Activated CD4-positive, alpha-beta T cell treated with anti-CD3 and anti-CD28 coated beads, Interleukin-2, amount 10 ng/mL, durations not matched to agents 24 days and 14 days (primary cell): ENCODE measurements around the gene SPN. TPM values are rescaled to one million over a fixed set of nuclear protein-coding genes. Genes with fewer than 3 reads are reported as not detected.

Experiments used
- DNase-seq: peaks from one replicate; pipeline ENCODE4 v3.0.0; 2022
- H3K27ac Mint-ChIP-seq: one replicate; pipeline ENCODE4 v1.8.0; 2022; ENCODE audit warnings: mild to moderate bottlenecking, mixed read lengths
- H3K27me3 Mint-ChIP-seq: one replicate; pipeline ENCODE4 v1.8.0; 2022; ENCODE audit warnings: mixed read lengths
- H3K36me3 Mint-ChIP-seq: one replicate; pipeline ENCODE4 v1.8.0; 2022; ENCODE audit warnings: low read depth, mild to moderate bottlenecking, mixed read lengths
- H3K4me1 Mint-ChIP-seq: one replicate; pipeline ENCODE4 v1.8.0; 2021; ENCODE audit warnings: mixed read lengths
- H3K4me3 Mint-ChIP-seq: one replicate; pipeline ENCODE4 v1.8.0; 2022; ENCODE audit warnings: mild to moderate bottlenecking, moderate library complexity, mixed read lengths
- H3K9me3 Mint-ChIP-seq: one replicate; pipeline ENCODE4 v1.8.0; 2021; ENCODE audit warnings: mixed read lengths
- intact Hi-C: fragments of 100-400 bp; cut with micrococcal nuclease; formaldehyde crosslinking; loops from one replicate; pipeline ENCODE4 v1.15.1; 2023
- total RNA-seq: library from RNA; stranded (reverse); gene quantifications from 2 replicates; pipeline ENCODE4 v1.2.3, GENCODE V29; 2022

Gene SPN
- total RNA-seq, 1 donor from 2014 or later: 165 TPM

DNA sequence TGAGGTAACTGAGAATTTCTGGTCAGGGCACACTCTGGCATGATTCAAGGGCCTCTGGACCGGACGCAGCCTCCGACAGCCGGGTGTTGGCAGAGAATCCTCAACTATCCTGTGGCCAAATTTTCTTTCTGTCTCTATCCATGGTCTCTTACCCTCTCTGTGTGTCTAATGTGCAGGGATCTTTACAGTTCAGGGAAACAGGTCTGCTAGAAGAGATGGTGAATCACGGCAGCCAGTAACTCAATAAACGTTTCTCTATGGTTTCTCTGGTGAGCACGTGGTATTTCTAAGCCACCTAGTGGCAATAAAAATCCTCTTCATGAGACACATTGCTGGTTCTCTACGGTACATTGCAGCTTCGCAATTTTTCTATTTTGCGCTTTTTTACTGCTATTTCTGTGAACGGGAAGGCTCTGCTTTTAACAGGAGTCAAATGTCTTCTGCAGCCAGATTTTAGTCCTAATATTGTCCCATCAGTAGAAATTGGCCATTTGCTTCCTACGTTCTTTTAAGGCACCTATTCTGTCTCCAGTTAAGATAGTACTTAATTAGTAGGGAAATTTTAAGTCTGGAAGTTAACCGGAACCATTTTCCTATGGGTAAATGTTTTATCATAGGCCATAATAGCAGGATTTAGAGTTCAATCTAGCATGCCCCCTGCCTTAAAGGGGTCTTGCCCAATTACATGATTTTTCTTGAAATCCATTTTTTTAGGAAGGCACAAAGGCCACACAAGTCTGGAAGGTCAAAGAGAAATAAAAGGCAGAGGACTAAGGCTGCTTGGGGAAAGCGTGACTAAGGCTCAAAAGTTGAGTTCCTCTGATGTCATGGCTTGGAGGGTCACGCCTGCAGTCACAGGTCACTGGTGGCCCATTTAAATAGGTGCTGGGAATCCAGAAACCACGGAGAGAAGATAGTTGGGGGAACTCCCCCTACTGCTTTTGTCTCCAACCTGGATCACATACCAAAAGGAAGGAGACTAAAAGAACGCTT, 47.5 kb downstream of the SPN start:
- no peaks in the 10 kb centered on the region for H3K36me3 Mint-ChIP-seq
- peaks cover 16% of the 10 kb centered on the region for H3K27me3 Mint-ChIP-seq
- peaks cover 10% of the 10 kb centered on the region for H3K4me1 Mint-ChIP-seq
- no peak overlapping the region for H3K27ac Mint-ChIP-seq
- no peak overlapping the region for H3K4me3 Mint-ChIP-seq
- peak; percentile 86 for DNase-seq
- H3K9me3 Mint-ChIP-seq: no peaks in the 10 kb centered on the region
- intact Hi-C loops: loop anchor here (1.0 kb wide), 1 partner anchor 8 kb away; no protein-coding TSS in a partner anchor

DNA sequence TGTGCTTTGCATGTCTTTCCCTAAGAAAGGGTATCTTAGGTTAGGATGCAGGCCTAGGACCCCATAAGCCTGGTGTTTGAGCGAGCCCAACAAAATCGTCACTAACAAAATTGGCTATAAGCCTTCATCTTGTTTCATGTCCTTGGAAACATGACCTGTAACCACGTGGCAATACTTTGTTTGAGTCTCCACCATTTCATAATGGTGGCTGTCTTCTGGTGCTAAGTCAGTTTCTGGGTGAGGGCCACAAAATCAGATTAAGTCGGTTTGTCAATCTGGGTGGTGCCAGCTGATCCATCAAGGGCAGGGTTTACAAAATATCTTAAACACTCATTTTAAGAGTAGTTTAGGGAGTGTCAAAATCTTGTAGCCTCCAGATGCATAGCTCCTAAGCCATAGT, 49.8 kb downstream of the SPN start:
- Mint-ChIP-seq H3K9me3 (no peaks in the 10 kb centered on the region), H3K27me3 (peaks cover 19% of the 10 kb centered on the region), H3K4me1 (peaks cover 10% of the 10 kb centered on the region), H3K36me3 (no peaks in the 10 kb centered on the region), H3K4me3 (no peak overlapping the region), H3K27ac (no peak overlapping the region)
- DNase-seq: no peak
- intact Hi-C loops: no loop called here

DNA sequence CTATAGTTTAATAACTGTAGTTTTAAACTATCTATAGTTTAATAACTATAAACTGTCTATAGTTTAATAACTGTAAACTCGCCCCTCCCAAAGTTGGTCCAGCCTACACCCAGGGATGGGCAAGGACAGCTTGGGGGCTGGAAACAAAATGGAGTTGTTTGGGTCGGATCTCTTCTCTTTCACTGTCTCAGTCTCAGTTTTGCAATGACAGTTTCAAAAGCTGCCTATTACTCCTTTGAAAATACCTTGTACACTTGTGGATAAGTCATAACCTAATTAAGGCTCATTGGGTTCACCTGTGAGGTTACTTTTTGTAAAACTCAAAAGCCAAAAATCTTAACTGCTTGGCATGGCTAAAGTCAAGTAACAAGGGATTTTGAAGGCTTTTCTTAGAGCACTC, 51.3 kb downstream of the SPN start:
- no peak for DNase-seq
- intact Hi-C loops: no loop called here
- peaks cover 12% of the 10 kb centered on the region for H3K4me1 Mint-ChIP-seq
- H3K27me3 Mint-ChIP-seq: peaks cover 17% of the 10 kb centered on the region
- H3K27ac Mint-ChIP-seq: no peak overlapping the region
- no peak overlapping the region for H3K4me3 Mint-ChIP-seq
- H3K9me3 Mint-ChIP-seq: no peaks in the 10 kb centered on the region
- no peaks in the 10 kb centered on the region for H3K36me3 Mint-ChIP-seq

DNA sequence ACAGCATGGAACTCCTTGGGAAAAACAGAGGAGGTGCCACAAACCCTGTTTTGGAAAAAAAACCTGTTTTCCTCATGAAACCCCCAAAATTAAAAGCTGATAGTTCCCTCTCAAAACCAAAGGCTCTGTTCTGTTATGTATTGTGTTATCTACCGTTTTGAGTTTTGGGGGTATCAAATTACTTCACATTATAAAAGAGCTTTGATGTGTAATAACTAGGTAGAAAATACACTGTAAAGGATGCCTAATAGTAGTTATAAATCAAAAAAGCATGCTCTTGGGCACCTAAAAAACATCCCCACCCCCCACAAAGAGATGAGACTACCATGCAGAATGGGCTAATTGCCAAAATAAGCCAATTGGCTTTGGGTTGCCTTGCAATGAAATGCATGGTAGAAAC, 51.9 kb downstream of the SPN start:
- H3K9me3 Mint-ChIP-seq: no peaks in the 10 kb centered on the region
- peaks cover 14% of the 10 kb centered on the region for H3K27me3 Mint-ChIP-seq
- intact Hi-C loops: no loop called here
- H3K4me1 Mint-ChIP-seq: peaks cover 8% of the 10 kb centered on the region
- H3K36me3 Mint-ChIP-seq: no peaks in the 10 kb centered on the region
- no peak overlapping the region for H3K4me3 Mint-ChIP-seq
- DNase-seq: no peak
- no peak overlapping the region for H3K27ac Mint-ChIP-seq

DNA sequence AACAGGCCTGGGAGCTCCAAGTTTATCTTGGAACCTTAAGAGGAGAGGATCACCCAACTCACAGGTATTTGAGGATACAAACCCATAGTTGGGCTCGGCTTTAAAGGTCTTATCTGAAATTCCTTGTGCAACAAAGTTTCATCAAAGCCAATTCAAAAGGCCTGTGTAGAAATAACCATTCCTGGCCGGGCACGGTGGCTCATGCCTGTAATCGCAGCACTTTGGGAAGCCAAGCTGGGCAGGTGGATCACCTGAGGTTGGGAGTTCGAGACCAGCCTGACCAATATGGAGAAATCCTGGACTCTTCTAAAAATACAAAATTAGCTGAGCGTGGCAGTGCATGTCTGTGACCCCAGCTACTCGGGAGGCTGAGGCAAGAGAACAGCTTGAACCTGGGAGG, 54.1 kb downstream of the SPN start:
- Mint-ChIP-seq H3K36me3 (no peaks in the 10 kb centered on the region), H3K4me1 (peaks cover 13% of the 10 kb centered on the region), H3K4me3 (no peak overlapping the region), H3K27me3 (peaks cover 14% of the 10 kb centered on the region), H3K9me3 (no peaks in the 10 kb centered on the region), H3K27ac (no peak overlapping the region)
- no peak for DNase-seq
- intact Hi-C loops: no loop called here

DNA sequence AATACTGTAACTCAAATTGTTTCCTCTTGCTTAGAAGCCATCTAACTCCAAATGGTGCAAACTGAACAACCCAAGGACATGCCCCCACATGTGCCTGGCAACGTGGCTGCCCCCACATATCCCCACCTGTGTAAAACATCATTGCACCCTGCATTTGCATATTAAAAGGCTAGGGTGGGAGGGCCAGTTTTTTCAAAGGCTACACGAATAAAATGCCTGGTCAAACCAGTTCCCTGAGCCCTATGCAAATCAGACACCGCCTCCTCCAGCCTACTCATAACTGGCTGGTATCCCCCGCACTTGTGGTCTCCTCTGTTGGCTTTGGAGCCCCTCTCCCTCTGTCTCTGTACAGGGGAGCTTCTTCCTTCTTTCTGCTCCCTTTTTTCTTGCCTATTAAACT, 56.0 kb downstream of the SPN start:
- intact Hi-C loops: no loop called here
- H3K27me3 Mint-ChIP-seq: peaks cover 14% of the 10 kb centered on the region
- no peak for DNase-seq
- H3K27ac Mint-ChIP-seq: no peak overlapping the region
- H3K9me3 Mint-ChIP-seq: no peaks in the 10 kb centered on the region
- no peaks in the 10 kb centered on the region for H3K36me3 Mint-ChIP-seq
- H3K4me3 Mint-ChIP-seq: no peak overlapping the region
- H3K4me1 Mint-ChIP-seq: peaks cover 14% of the 10 kb centered on the region

Other genes starting within 250 kb of the SPN start
- 18.4 and 18.5 TPM in 2 replicates for gene BOLA2, start 208.9 kb upstream of the SPN start, total RNA-seq
- 49.2 and 65.1 TPM in 2 replicates for gene SLX1B, start 208.7 kb upstream of the SPN start, total RNA-seq
- gene SULT1A4, start 203.3 kb upstream of the SPN start, total RNA-seq: 2.7 and 3.1 TPM in 2 replicates
- gene NPIPB12, start 156.8 kb upstream of the SPN start, total RNA-seq: 77.8 and 78.8 TPM in 2 replicates
- 5.8 and 6.3 TPM in 2 replicates for gene QPRT, start 15.9 kb downstream of the SPN start, total RNA-seq
- 17.0 and 17.8 TPM in 2 replicates for gene C16orf54, start 82.7 kb downstream of the SPN start, total RNA-seq
- not detected in 2 replicates for gene ZG16, start 115.0 kb downstream of the SPN start, total RNA-seq
- gene KIF22, start 127.5 kb downstream of the SPN start, total RNA-seq: 132 TPM in 2 replicates
- gene MAZ, start 143.3 kb downstream of the SPN start, total RNA-seq: 378 and 380 TPM in 2 replicates
- gene PRRT2, start 148.9 kb downstream of the SPN start, total RNA-seq: 1.6 and 1.7 TPM in 2 replicates
- gene PAGR1, start 152.9 kb downstream of the SPN start, total RNA-seq: 25.8 and 27.0 TPM in 2 replicates
- gene MVP, start 157.2 kb downstream of the SPN start, total RNA-seq: 116 and 122 TPM in 2 replicates
- 69.2 and 71.2 TPM in 2 replicates for gene CDIPT, start 200.0 kb downstream of the SPN start, total RNA-seq
- 0.26 and 0.61 TPM in 2 replicates for gene SEZ6L2, start 236.3 kb downstream of the SPN start, total RNA-seq
- 4.4 and 4.8 TPM in 2 replicates for gene ASPHD1, start 237.2 kb downstream of the SPN start, total RNA-seq